HG03039 (cell line): ENCODE results near the gene TYRP1.
"Not testable (repeated sequence)": the region's sequence is repeated elsewhere in the genome, so short reads cannot be mapped to it uniquely, and the experiment has no call there.

Experiments used
- ATAC-seq: cut with Tn5 transposase; IDR thresholded peaks from one replicate; pipeline ENCODE4 v1.9.1; 2021; ENCODE audit warnings: mild to moderate bottlenecking, moderate library complexity; ENCODE audit not compliant: unreplicated experiment

TYRP1 gene

GRCh38 chr9:12693141-12693540 lies at the start of gene TYRP1:
Gene TYRP1 (plus strand): TSS chr9:12693385. CDS start chr9:12693997, 612 bp downstream.
- no peak for ATAC-seq

GRCh38 chr9:12643686-12644085 lies 49.5 kb upstream of the TYRP1 start:
- no peak for ATAC-seq

- no peak for ATAC-seq
Measured at GRCh38 chr9:12648925-12649324, 44.3 kb upstream of the TYRP1 start.

GRCh38 chr9:12651125-12651524 lies 42.1 kb upstream of the TYRP1 start:
- no peak for ATAC-seq

GRCh38 chr9:12652973-12653372 lies 40.2 kb upstream of the TYRP1 start:
- ATAC-seq, result no peak

- ATAC-seq, result no peak
Measured at GRCh38 chr9:12656803-12657202, 36.4 kb upstream of the TYRP1 start.

GRCh38 chr9:12657233-12657632 lies 36.0 kb upstream of the TYRP1 start:
- no peak for ATAC-seq

- ATAC-seq, result no peak
Measured at GRCh38 chr9:12657998-12658397, 35.2 kb upstream of the TYRP1 start.

GRCh38 chr9:12658531-12659209 lies 34.5 kb upstream of the TYRP1 start:
- no peak for ATAC-seq

- ATAC-seq, result no peak
Measured at GRCh38 chr9:12659220-12659619, 34.0 kb upstream of the TYRP1 start.

- ATAC-seq, result no peak
Measured at GRCh38 chr9:12666813-12667212, 26.4 kb upstream of the TYRP1 start.

- no peak for ATAC-seq
Measured at GRCh38 chr9:12667892-12668291, 25.3 kb upstream of the TYRP1 start.

GRCh38 chr9:12670006-12670405 lies 23.2 kb upstream of the TYRP1 start:
- ATAC-seq, result no peak

GRCh38 chr9:12674961-12675360 lies 18.2 kb upstream of the TYRP1 start:
- ATAC-seq, result no peak

GRCh38 chr9:12677462-12678126 lies 15.6 kb upstream of the TYRP1 start:
- ATAC-seq, result not testable (repeated sequence)

GRCh38 chr9:12680341-12680740 lies 12.8 kb upstream of the TYRP1 start:
- no peak for ATAC-seq

- ATAC-seq, result no peak
Measured at GRCh38 chr9:12680757-12681156, 12.4 kb upstream of the TYRP1 start.

- ATAC-seq, result no peak
Measured at GRCh38 chr9:12681620-12682019, 11.6 kb upstream of the TYRP1 start.

GRCh38 chr9:12684974-12685373 lies 8.2 kb upstream of the TYRP1 start:
- no peak for ATAC-seq

GRCh38 chr9:12689233-12689632 lies 4.0 kb upstream of the TYRP1 start:
- no peak for ATAC-seq

- no peak for ATAC-seq
Measured at GRCh38 chr9:12694013-12694412, 828 bp downstream of the TYRP1 start.

- ATAC-seq, result no peak
Measured at GRCh38 chr9:12695474-12695873, 2.3 kb downstream of the TYRP1 start.
